HepG2 (cell line): ENCODE data around the gene ACSS1. TPM values are rescaled to one million over a fixed set of nuclear protein-coding genes. Genes with fewer than 3 reads are reported as not detected.

Source experiments
- ERF ChIP-seq: IDR thresholded peaks from 2 replicates; pipeline ENCODE4 v1.6.1; 2018; ENCODE audit warnings: missing biosample characterization, missing genetic modification reagents
- ETV6 ChIP-seq: sonication (generic); formaldehyde crosslinking; conservative IDR thresholded peaks from 2 replicates; pipeline ENCODE4 v1.4.0; 2020; ENCODE audit warnings: missing genetic modification reagents
- FOSL1 ChIP-seq: sonication (generic); formaldehyde crosslinking; IDR thresholded peaks from 2 replicates; pipeline ENCODE4 v1.9.0; 2021; ENCODE audit warnings: missing genetic modification reagents, borderline replicate concordance
- HDAC2 ChIP-seq: sonication (generic); formaldehyde crosslinking; IDR thresholded peaks from 2 replicates; pipeline ENCODE4 v1.4.0; 2020; ENCODE audit warnings: missing genetic modification reagents
- HNRNPL ChIP-seq: fragments of 200-400 bp; formaldehyde crosslinking; IDR thresholded peaks from 2 replicates; pipeline ENCODE4 v1.6.1; 2017; ENCODE audit warnings: mild to moderate bottlenecking, low read depth, low read length
- KDM1A ChIP-seq: IDR thresholded peaks from 2 replicates; pipeline ENCODE4 v1.6.1; 2016; ENCODE audit warnings: missing compliant biosample characterization
- MIER2 ChIP-seq: IDR thresholded peaks from 2 replicates; pipeline ENCODE4 v1.6.1; 2016; ENCODE audit warnings: missing biosample characterization, missing genetic modification reagents
- NFKB2 ChIP-seq: sonication (generic); formaldehyde crosslinking; IDR thresholded peaks from 2 replicates; pipeline ENCODE4 v1.4.0; 2020; ENCODE audit warnings: missing genetic modification reagents, borderline replicate concordance
- NR2F2 ChIP-seq: IDR thresholded peaks from 2 replicates; pipeline ENCODE4 v1.6.1; 2012; ENCODE audit warnings: low read depth, inconsistent platforms, borderline replicate concordance
- PAX8 ChIP-seq: sonication (generic); formaldehyde crosslinking; IDR thresholded peaks from 2 replicates; pipeline ENCODE4 v1.8.0; 2022; ENCODE audit warnings: mild to moderate bottlenecking, missing genetic modification reagents, borderline replicate concordance
- PHF21A ChIP-seq: sonication (generic); formaldehyde crosslinking; IDR thresholded peaks from 2 replicates; pipeline ENCODE4 v1.5.0; 2020; ENCODE audit warnings: mild to moderate bottlenecking, missing genetic modification reagents
- SOX6 ChIP-seq, 2 experiments: fragments of 450-650 bp in 1 of 2; sonication (generic) in 1 of 2; formaldehyde crosslinking in 1 of 2; IDR thresholded peaks; 2 replicates each; pipeline versions ENCODE4 v1.4.0 to v1.6.1; 2017 to 2020; ENCODE audit warnings: antibody characterized with exemption in 1 of 2, mild to moderate bottlenecking in 1 of 2, missing genetic modification reagents in 1 of 2
- TBX2 ChIP-seq: sonication (generic); formaldehyde crosslinking; IDR thresholded peaks from 2 replicates; pipeline ENCODE4 v1.5.0; 2020; ENCODE audit warnings: missing genetic modification reagents, mild to moderate bottlenecking, borderline replicate concordance
- ZBTB38 ChIP-seq: sonication (generic); formaldehyde crosslinking; IDR thresholded peaks from 2 replicates; pipeline ENCODE4 v1.5.1; 2020; ENCODE audit warnings: mild to moderate bottlenecking, missing genetic modification reagents
- ZBTB8A ChIP-seq: sonication (generic); formaldehyde crosslinking; IDR thresholded peaks from 2 replicates; pipeline ENCODE4 v1.4.0; 2020; ENCODE audit warnings: mild to moderate bottlenecking, low read depth, missing genetic modification reagents, borderline replicate concordance
- ZFP1 ChIP-seq: IDR thresholded peaks from 2 replicates; pipeline ENCODE4 v1.6.1; 2016
- ZNF839 ChIP-seq: sonication (generic); formaldehyde crosslinking; IDR thresholded peaks from 2 replicates; pipeline ENCODE4 v1.4.0; 2020; ENCODE audit warnings: missing genetic modification reagents, mild to moderate bottlenecking, borderline replicate concordance
- polyA plus RNA-seq, 8 experiments: library from polyadenylated mRNA; depleted of rRNA in 3 of 8; stranded (reverse) in 7 of 8; unstranded in 1 of 8; fragments of >200 nt; fragmentation: Illumina TruSeq in 4 of 8; extraction: Trizol in 4 of 8; gene quantifications; 2 replicates each; pipeline versions ENCODE4 v1.2.1 to v1.2.3, GENCODE V29; 2011 to 2016; ENCODE audit warnings: low read depth in 4 of 8, missing spikeins in 1 of 8, mixed read lengths in 1 of 8; ENCODE audit not compliant: insufficient read depth in 1 of 8
- total RNA-seq, 5 experiments: library from RNA; depleted of rRNA; stranded (reverse); fragments of >200 nt; fragmentation: Illumina TruSeq; extraction: Trizol; gene quantifications; 2 replicates each; pipeline ENCODE4 v1.2.3, GENCODE V29; 2016; ENCODE audit warnings: low read depth in 1 of 5
- TF ChIP-seq, protein P1 (sequence below): sonication (generic); formaldehyde crosslinking; conservative IDR thresholded peaks from 2 replicates; pipeline ENCODE4 v1.8.0; 2022; ENCODE audit warnings: mild to moderate bottlenecking, moderate library complexity, missing genetic modification reagents
- TF ChIP-seq, protein P2 (sequence below): sonication (generic); formaldehyde crosslinking; IDR thresholded peaks from 2 replicates; pipeline ENCODE4 v1.5.0; 2020; ENCODE audit warnings: mild to moderate bottlenecking, missing genetic modification reagents, borderline replicate concordance
- TF ChIP-seq, protein P3 (sequence below): sonication (generic); formaldehyde crosslinking; IDR thresholded peaks from 2 replicates; pipeline ENCODE4 v1.8.0; 2022; ENCODE audit warnings: low read depth, missing genetic modification reagents
- TF ChIP-seq, protein P4 (sequence below): sonication (generic); formaldehyde crosslinking; IDR thresholded peaks from 2 replicates; pipeline ENCODE4 v1.4.0; 2020; ENCODE audit warnings: missing genetic modification reagents

The ACSS1 gene
- total and polyA plus RNA-seq, 2 of the 13 experiments (the other 11 are each of a cell fraction or from before 2014, with no cell fraction given): 15.2 to 41.6 TPM

DNA sequence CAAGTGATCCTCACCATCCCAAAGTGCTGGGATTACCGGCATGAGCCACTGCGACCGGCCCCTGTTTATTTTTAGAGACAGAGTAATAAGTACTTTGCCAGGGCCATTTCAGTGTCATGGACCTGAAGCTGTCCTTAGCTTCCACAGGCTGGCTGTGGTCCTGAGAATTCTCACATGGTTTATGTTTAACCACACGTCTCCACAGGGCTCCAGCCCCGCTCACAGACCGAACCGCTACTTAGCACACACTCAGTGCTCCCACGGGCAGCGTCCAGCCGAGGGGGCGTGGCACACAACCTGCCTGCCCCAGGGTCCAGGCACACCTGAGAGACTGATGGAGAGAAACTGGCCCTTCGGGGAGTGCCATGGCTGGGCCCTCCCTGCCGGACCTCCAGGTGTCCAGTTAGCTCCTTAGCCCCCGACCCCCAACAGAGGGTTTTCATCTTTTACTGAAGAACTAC is 11.7 kb downstream of the ACSS1 start (continued):
- 0 out of 2 replicates have a peak, but pooled peaks have one; percentile 12 for TF ChIP-seq KDM1A (CRISPR knock-in tag)
- TF ChIP-seq PHF21A (CRISPR knock-in tag): peak; percentile 37; the same call in 1 of the 2 replicates
- TF ChIP-seq, protein P1, sequence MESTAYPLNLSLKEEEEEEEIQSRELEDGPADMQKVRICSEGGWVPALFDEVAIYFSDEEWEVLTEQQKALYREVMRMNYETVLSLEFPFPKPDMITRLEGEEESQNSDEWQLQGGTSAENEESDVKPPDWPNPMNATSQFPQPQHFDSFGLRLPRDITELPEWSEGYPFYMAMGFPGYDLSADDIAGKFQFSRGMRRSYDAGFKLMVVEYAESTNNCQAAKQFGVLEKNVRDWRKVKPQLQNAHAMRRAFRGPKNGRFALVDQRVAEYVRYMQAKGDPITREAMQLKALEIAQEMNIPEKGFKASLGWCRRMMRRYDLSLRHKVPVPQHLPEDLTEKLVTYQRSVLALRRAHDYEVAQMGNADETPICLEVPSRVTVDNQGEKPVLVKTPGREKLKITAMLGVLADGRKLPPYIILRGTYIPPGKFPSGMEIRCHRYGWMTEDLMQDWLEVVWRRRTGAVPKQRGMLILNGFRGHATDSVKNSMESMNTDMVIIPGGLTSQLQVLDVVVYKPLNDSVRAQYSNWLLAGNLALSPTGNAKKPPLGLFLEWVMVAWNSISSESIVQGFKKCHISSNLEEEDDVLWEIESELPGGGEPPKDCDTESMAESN (CRISPR knock-in tag): 0 out of 2 replicates have a peak, but pooled peaks have one; percentile 37
- peak; percentile 76 for TF ChIP-seq ZBTB38 (CRISPR knock-in tag)
- TF ChIP-seq, protein P2, sequence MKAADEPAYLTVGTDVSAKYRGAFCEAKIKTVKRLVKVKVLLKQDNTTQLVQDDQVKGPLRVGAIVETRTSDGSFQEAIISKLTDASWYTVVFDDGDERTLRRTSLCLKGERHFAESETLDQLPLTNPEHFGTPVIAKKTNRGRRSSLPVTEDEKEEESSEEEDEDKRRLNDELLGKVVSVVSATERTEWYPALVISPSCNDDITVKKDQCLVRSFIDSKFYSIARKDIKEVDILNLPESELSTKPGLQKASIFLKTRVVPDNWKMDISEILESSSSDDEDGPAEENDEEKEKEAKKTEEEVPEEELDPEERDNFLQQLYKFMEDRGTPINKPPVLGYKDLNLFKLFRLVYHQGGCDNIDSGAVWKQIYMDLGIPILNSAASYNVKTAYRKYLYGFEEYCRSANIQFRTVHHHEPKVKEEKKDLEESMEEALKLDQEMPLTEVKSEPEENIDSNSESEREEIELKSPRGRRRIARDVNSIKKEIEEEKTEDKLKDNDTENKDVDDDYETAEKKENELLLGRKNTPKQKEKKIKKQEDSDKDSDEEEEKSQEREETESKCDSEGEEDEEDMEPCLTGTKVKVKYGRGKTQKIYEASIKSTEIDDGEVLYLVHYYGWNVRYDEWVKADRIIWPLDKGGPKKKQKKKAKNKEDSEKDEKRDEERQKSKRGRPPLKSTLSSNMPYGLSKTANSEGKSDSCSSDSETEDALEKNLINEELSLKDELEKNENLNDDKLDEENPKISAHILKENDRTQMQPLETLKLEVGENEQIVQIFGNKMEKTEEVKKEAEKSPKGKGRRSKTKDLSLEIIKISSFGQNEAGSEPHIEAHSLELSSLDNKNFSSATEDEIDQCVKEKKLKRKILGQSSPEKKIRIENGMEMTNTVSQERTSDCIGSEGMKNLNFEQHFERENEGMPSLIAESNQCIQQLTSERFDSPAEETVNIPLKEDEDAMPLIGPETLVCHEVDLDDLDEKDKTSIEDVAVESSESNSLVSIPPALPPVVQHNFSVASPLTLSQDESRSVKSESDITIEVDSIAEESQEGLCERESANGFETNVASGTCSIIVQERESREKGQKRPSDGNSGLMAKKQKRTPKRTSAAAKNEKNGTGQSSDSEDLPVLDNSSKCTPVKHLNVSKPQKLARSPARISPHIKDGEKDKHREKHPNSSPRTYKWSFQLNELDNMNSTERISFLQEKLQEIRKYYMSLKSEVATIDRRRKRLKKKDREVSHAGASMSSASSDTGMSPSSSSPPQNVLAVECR (CRISPR knock-in tag): peak; percentile 39; the same call in 1 of the 2 replicates
- TF ChIP-seq FOSL1 (CRISPR knock-in tag): no peak
- no peak for TF ChIP-seq ZBTB8A
- TF ChIP-seq SOX6 (IDR thresholded peaks at IDR 0.05): no peak
- peak; percentile 39; the same call in 1 of the 2 replicates for TF ChIP-seq SOX6 (CRISPR knock-in tag; IDR thresholded peaks at IDR 0.05)
- peak; percentile 62; the same call in 1 of the 2 replicates for TF ChIP-seq NFKB2
- TF ChIP-seq, protein P3, sequence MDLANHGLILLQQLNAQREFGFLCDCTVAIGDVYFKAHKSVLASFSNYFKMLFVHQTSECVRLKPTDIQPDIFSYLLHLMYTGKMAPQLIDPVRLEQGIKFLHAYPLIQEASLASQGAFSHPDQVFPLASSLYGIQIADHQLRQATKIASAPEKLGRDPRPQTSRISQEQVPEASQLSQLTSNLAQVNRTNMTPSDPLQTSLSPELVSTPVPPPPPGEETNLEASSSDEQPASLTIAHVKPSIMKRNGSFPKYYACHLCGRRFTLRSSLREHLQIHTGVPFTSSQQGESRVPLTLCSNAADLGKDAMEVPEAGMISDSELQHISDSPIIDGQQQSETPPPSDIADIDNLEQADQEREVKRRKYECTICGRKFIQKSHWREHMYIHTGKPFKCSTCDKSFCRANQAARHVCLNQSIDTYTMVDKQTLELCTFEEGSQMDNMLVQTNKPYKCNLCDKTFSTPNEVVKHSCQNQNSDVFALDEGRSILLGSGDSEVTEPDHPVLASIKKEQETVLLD (CRISPR knock-in tag): no peak
- TF ChIP-seq ETV6: no peak
- no peak for TF ChIP-seq HNRNPL
- TF ChIP-seq ERF (CRISPR knock-in tag): 0 out of 2 replicates have a peak, but pooled peaks have one; percentile 38
- 0 out of 2 replicates have a peak, but pooled peaks have one; percentile 36 for TF ChIP-seq PAX8
- TF ChIP-seq ZNF839 (CRISPR knock-in tag): no peak
- TF ChIP-seq, protein P4, sequence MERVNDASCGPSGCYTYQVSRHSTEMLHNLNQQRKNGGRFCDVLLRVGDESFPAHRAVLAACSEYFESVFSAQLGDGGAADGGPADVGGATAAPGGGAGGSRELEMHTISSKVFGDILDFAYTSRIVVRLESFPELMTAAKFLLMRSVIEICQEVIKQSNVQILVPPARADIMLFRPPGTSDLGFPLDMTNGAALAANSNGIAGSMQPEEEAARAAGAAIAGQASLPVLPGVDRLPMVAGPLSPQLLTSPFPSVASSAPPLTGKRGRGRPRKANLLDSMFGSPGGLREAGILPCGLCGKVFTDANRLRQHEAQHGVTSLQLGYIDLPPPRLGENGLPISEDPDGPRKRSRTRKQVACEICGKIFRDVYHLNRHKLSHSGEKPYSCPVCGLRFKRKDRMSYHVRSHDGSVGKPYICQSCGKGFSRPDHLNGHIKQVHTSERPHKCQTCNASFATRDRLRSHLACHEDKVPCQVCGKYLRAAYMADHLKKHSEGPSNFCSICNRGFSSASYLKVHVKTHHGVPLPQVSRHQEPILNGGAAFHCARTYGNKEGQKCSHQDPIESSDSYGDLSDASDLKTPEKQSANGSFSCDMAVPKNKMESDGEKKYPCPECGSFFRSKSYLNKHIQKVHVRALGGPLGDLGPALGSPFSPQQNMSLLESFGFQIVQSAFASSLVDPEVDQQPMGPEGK (CRISPR knock-in tag): peak; percentile 56
- peak; percentile 73 for TF ChIP-seq MIER2 (CRISPR knock-in tag)
- TF ChIP-seq TBX2 (CRISPR knock-in tag): peak; percentile 16; the same call in 1 of the 2 replicates
- TF ChIP-seq ZFP1: no peak
- TF ChIP-seq NR2F2: no peak
- peak; percentile 70; the same call in 1 of the 2 replicates for TF ChIP-seq HDAC2 (CRISPR knock-in tag)
